GM12872 (cell line): Measurements from ENCODE around the gene DIP2C.

Experiments
- TF ChIP-seq, protein P1 (sequence below): IDR thresholded peaks from 3 replicates; pipeline ENCODE4 v1.5.1; 2011; ENCODE audit warnings: low read depth, mild to moderate bottlenecking, low read length, moderate library complexity; ENCODE audit not compliant: insufficient read depth

DIP2C gene

GRCh38 chr10:566241-566885, 123.1 kb downstream of the DIP2C start:
- TF ChIP-seq, protein P1, sequence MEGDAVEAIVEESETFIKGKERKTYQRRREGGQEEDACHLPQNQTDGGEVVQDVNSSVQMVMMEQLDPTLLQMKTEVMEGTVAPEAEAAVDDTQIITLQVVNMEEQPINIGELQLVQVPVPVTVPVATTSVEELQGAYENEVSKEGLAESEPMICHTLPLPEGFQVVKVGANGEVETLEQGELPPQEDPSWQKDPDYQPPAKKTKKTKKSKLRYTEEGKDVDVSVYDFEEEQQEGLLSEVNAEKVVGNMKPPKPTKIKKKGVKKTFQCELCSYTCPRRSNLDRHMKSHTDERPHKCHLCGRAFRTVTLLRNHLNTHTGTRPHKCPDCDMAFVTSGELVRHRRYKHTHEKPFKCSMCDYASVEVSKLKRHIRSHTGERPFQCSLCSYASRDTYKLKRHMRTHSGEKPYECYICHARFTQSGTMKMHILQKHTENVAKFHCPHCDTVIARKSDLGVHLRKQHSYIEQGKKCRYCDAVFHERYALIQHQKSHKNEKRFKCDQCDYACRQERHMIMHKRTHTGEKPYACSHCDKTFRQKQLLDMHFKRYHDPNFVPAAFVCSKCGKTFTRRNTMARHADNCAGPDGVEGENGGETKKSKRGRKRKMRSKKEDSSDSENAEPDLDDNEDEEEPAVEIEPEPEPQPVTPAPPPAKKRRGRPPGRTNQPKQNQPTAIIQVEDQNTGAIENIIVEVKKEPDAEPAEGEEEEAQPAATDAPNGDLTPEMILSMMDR, result no peak

DNA sequence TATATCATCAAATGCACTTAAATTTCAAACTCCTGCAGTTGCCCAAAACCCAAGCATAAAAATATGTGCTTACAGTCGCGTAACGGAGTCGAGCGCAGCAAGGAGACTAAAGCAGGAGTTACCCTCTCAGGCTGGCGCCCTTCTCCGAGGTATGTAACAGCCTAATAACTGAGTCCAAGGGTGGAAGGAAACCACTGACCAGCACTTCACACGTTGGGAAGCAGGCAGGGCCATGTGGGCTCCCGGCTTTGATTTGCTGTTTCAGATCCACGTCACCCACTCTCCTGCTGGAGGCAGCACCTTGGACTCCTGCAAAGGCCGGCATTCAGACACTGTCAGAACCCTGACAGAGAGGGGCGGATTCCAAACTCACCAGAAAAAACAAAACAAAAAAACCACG, 123.8 kb downstream of the DIP2C start:
- TF ChIP-seq, protein P1, result no peak

GRCh38 chr10:565146-565545, 124.3 kb downstream of the DIP2C start:
- TF ChIP-seq, protein P1, result no peak

DNA sequence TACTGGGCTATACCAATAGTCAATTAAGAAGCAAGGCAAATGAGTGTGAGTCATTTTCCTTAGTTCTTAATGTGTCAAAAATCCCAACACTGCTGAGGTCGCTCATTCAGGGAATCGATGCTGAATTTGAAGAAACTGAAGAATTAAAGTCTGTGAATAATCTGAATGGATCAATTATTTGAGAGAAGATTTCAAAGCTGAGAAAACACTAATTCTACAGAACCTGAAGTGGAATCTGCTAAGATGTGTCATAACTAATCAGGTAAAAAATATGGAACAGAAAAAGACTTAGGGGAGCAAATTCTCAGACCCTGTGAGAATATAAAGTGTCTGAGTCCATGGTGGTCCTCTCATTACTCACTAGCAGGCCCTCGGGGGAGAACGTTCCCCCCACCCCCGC, 125.6 kb downstream of the DIP2C start:
- TF ChIP-seq, protein P1, result no peak

DNA sequence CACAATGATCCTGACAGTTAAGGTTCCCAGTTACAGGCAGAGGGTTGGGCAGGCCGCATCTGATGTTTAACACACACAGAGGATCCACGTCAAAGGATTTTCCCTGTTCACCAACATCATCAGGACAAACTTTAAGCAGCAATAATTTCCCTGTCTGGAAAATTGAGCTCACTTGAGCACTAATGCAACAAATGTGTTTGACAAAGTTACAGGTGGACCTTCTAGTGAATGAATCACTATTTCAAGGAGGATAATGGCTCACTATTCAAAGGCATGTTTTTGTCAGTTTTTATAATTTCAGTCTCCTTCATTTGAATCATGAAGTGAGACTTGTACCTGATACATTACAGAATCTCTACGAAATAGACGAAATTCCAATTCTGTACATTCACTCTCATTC, 127.3 kb downstream of the DIP2C start:
- TF ChIP-seq, protein P1, result no peak

GRCh38 chr10:561721-562120, 127.7 kb downstream of the DIP2C start:
- TF ChIP-seq, protein P1, result no peak

DNA sequence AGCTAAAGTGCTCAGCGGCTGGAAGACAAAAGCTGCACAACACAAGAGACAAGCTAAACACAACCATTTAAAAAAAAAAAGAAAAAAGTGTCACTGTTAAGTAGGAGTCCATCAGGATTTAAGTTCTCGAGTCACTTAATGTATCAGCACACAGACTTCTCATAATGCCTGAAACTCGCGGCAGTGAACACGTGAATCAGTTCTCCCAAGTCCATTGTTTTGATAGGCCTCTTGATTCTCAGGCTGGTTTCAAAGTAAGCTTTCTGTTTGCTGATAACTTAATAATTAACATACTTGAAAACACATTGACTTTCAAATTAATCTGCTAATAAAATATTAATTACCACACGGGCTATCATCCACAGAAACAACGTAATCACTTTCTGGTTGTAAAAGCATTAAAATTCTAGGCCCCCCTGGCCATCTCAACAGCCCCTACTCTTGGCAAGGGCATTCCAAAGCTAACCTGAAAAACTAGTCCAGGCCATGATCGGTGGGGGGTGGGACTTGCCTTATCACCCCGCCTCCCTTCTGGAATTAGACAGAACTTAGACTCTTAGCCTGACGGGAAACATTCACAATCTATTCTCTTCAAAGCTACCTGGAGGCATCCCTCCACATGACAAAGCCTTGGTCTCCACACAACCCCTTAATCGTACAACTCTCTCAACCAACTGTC, 129.0 kb downstream of the DIP2C start:
- TF ChIP-seq, protein P1, result no peak

GRCh38 chr10:559767-560047, 129.8 kb downstream of the DIP2C start:
- TF ChIP-seq, protein P1, result no peak
